Keratinocyte (primary cell): ENCODE measurements around the gene EFCAB6. TPM values are rescaled to one million over a fixed set of nuclear protein-coding genes. Genes with fewer than 3 reads are reported as not detected.

Source experiments
- DNase-seq: peaks from one replicate; pipeline ENCODE4 v3.0.0-alpha.2; 2011; ENCODE audit warnings: low read depth, missing footprints, low spot score
- FAIRE-seq: peaks from 2 replicates; lab custom pipeline; 2011; peaks lifted over from hg19 to GRCh38; lab: Jason Lieb, UNC
- H2AFZ ChIP-seq: 2 replicates; pipeline ENCODE4 v1.6.0; 2012; ENCODE audit warnings: low read length, control low read depth, inconsistent platforms; ENCODE audit not compliant: control insufficient read depth
- H3K27ac ChIP-seq: 2 replicates; pipeline ENCODE4 v1.5.1; 2011; ENCODE audit warnings: low read length; ENCODE audit not compliant: control insufficient read depth, insufficient read depth
- H3K27me3 ChIP-seq: 3 replicates; pipeline ENCODE4 v1.6.0; 2011; ENCODE audit warnings: low read length; ENCODE audit not compliant: control insufficient read depth, insufficient read depth; ENCODE audit errors: extremely low read depth
- H3K36me3 ChIP-seq, 2 experiments: 2 replicates in 1 of 2; 3 replicates in 1 of 2; pipeline ENCODE4 v1.5.1; 2011; ENCODE audit warnings: low read length in 2 of 2, mild to moderate bottlenecking in 1 of 2; ENCODE audit not compliant: control insufficient read depth in 2 of 2, insufficient read depth in 2 of 2; ENCODE audit errors: extremely low read depth in 1 of 2
- H3K4me1 ChIP-seq: 3 replicates; pipeline ENCODE4 v1.5.1; 2011; ENCODE audit warnings: low read length; ENCODE audit not compliant: control insufficient read depth, insufficient read depth; ENCODE audit errors: extremely low read depth
- H3K4me2 ChIP-seq: 3 replicates; pipeline ENCODE4 v1.6.0; 2011; ENCODE audit warnings: low read depth, low read length; ENCODE audit not compliant: control insufficient read depth, insufficient read depth; ENCODE audit errors: extremely low read depth
- H3K4me3 ChIP-seq, 3 experiments: fragments of 200-600 bp in 1 of 3; sonication (generic) in 1 of 3; 2 replicates in 2 of 3; 3 replicates in 1 of 3; pipeline ENCODE4 v1.5.1; 2011 to 2016; ENCODE audit warnings: low read length in 3 of 3, mild to moderate bottlenecking in 3 of 3, control low read depth in 2 of 3, inconsistent platforms in 1 of 3, low read depth in 1 of 3, mixed read lengths in 1 of 3, mixed run types in 1 of 3, moderate library complexity in 1 of 3; ENCODE audit not compliant: control insufficient read depth in 2 of 3, insufficient read depth in 2 of 3; ENCODE audit errors: extremely low read depth in 1 of 3
- H3K79me2 ChIP-seq: 2 replicates; pipeline ENCODE4 v1.6.0; 2012; ENCODE audit warnings: low read length; ENCODE audit not compliant: control insufficient read depth, insufficient read depth
- H3K9ac ChIP-seq: 3 replicates; pipeline ENCODE4 v1.6.0; 2011; ENCODE audit warnings: low read length; ENCODE audit not compliant: control insufficient read depth, insufficient read depth; ENCODE audit errors: extremely low read depth
- H3K9me1 ChIP-seq: 3 replicates; pipeline ENCODE4 v1.6.0; 2011; ENCODE audit warnings: low read length; ENCODE audit not compliant: control insufficient read depth, insufficient read depth; ENCODE audit errors: extremely low read depth
- H3K9me3 ChIP-seq: 2 replicates; pipeline ENCODE4 v1.5.1; 2012; ENCODE audit warnings: low read depth, low read length; ENCODE audit not compliant: control insufficient read depth
- H4K20me1 ChIP-seq: 3 replicates; pipeline ENCODE4 v1.6.0; 2011; ENCODE audit warnings: low read length; ENCODE audit not compliant: control insufficient read depth, insufficient read depth; ENCODE audit errors: extremely low read depth
- EZH2 ChIP-seq: IDR thresholded peaks from one replicate; pipeline ENCODE4 v1.6.1; 2012; ENCODE audit warnings: inconsistent platforms, mild to moderate bottlenecking, low read length, moderate library complexity
- dilution Hi-C: fragments of 300-500 bp; cut with MboI; formaldehyde crosslinking; loops from one replicate; pipeline ENCODE4 v1.7.0; 2020; ENCODE audit warnings: low sequenced_read_pairs; ENCODE audit not compliant: extremely low pct_ligation_motif_present
- polyA plus RNA-seq, 5 experiments: library from polyadenylated mRNA; depleted of rRNA in 3 of 5; stranded (reverse) in 3 of 5; stranded (forward) in 1 of 5; unstranded in 1 of 5; fragments of >200 nt; gene quantifications; 1 replicate in 1 of 5; 2 replicates in 3 of 5; 3 replicates in 1 of 5; pipeline versions ENCODE4 v1.2.1 to v1.2.3, GENCODE V29; 2011 to 2012; ENCODE audit warnings: missing spikeins in 2 of 5, low read depth in 1 of 5, low replicate concordance in 1 of 5
- TF ChIP-seq, protein P1 (sequence below), 3 experiments: IDR thresholded peaks in 1 of 3; conservative IDR thresholded peaks in 1 of 3; optimal IDR thresholded peaks in 1 of 3; 2 replicates in 2 of 3; 3 replicates in 1 of 3; pipeline versions ENCODE3 to v1.5.1; 2011; ENCODE audit warnings: low read length in 3 of 3, mild to moderate bottlenecking in 3 of 3, moderate library complexity in 2 of 3, control low read depth in 1 of 3, inconsistent platforms in 1 of 3; ENCODE audit not compliant: insufficient read depth in 2 of 3; ENCODE audit errors: extremely low read depth in 1 of 3

EFCAB6 gene
- polyA plus RNA-seq, 1 donor (not counting 4 experiments of a cell fraction or from before 2014, with no cell fraction given): 0.18 TPM

DNA sequence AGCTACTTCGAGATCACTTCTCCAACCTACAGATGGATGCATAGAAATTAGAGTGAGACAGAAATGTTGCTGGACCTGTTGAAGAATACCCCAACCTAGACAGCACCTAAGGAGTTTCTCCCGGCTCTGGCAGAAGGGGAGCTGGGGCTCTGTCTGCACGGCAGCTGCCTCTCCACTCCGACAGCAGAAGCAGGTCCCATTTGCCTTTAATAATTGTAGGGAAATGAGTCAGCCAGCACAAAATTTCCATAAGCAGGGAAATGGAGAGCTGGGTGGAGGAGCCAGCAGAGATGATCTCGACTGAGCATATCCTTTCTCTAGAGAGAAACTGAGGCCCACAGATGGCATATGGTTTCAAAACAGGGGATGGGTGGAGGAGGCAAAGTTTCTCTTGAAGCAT, 80.1 kb downstream of the EFCAB6 start:
- Histone ChIP-seq H4K20me1 (no peaks in the 10 kb centered on the region), H3K9me3 (no peaks in the 10 kb centered on the region), H3K4me1 (no peaks in the 10 kb centered on the region), H3K9ac (no peak overlapping the region), H3K27me3 (no peaks in the 10 kb centered on the region), H3K9me1 (no peaks in the 10 kb centered on the region), H3K79me2 (no peaks in the 10 kb centered on the region), H3K27ac (no peak overlapping the region), H3K4me2 (no peak overlapping the region), H3K4me3 (no peak overlapping the region), H2AFZ (no peak overlapping the region), H3K36me3 (no peaks in the 10 kb centered on the region)
- dilution Hi-C loops: no loop called here
- FAIRE-seq: no peak
- TF ChIP-seq EZH2: no peak
- TF ChIP-seq, protein P1, sequence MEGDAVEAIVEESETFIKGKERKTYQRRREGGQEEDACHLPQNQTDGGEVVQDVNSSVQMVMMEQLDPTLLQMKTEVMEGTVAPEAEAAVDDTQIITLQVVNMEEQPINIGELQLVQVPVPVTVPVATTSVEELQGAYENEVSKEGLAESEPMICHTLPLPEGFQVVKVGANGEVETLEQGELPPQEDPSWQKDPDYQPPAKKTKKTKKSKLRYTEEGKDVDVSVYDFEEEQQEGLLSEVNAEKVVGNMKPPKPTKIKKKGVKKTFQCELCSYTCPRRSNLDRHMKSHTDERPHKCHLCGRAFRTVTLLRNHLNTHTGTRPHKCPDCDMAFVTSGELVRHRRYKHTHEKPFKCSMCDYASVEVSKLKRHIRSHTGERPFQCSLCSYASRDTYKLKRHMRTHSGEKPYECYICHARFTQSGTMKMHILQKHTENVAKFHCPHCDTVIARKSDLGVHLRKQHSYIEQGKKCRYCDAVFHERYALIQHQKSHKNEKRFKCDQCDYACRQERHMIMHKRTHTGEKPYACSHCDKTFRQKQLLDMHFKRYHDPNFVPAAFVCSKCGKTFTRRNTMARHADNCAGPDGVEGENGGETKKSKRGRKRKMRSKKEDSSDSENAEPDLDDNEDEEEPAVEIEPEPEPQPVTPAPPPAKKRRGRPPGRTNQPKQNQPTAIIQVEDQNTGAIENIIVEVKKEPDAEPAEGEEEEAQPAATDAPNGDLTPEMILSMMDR (optimal IDR thresholded peaks at IDR 0.05 in 1 of 3, IDR thresholded peaks at IDR 0.05 in 1 of 3, conservative IDR thresholded peaks at IDR 0.05 in 1 of 3; ENCODE audit: extremely low read depth in 1 of 3, insufficient read depth in 2 of 3, low read length in 3 of 3): no peak
- DNase-seq: no peak

- H3K4me3 ChIP-seq: no peak overlapping the region
- H3K9me1 ChIP-seq: no peaks in the 10 kb centered on the region
- no peaks in the 10 kb centered on the region for H3K79me2 ChIP-seq
- DNase-seq: no peak
- H2AFZ ChIP-seq: no peak overlapping the region
- no peak for FAIRE-seq
- dilution Hi-C loops: no loop called here
- H3K27ac ChIP-seq: no peak overlapping the region
- H3K27me3 ChIP-seq: no peaks in the 10 kb centered on the region
- no peaks in the 10 kb centered on the region for H4K20me1 ChIP-seq
- no peak overlapping the region for H3K9ac ChIP-seq
- no peak overlapping the region for H3K4me2 ChIP-seq
- no peak for TF ChIP-seq EZH2
- TF ChIP-seq, protein P1 (optimal IDR thresholded peaks at IDR 0.05 in 1 of 3, IDR thresholded peaks at IDR 0.05 in 1 of 3, conservative IDR thresholded peaks at IDR 0.05 in 1 of 3; ENCODE audit: extremely low read depth in 1 of 3, insufficient read depth in 2 of 3, low read length in 3 of 3): no peak
- H3K9me3 ChIP-seq: no peaks in the 10 kb centered on the region
- no peaks in the 10 kb centered on the region for H3K4me1 ChIP-seq
- H3K36me3 ChIP-seq: no peaks in the 10 kb centered on the region
These were observed 85.1 kb downstream of the EFCAB6 start for GRCh38 chr22:43726964-43727543.
